ENCODE results near the gene IBTK. TPM values are rescaled to one million over a fixed set of nuclear protein-coding genes. Genes with fewer than 3 reads are reported as not detected.

The IBTK gene
- total RNA-seq, 1 donor from 2014 or later, result 36.1 TPM

DNA sequence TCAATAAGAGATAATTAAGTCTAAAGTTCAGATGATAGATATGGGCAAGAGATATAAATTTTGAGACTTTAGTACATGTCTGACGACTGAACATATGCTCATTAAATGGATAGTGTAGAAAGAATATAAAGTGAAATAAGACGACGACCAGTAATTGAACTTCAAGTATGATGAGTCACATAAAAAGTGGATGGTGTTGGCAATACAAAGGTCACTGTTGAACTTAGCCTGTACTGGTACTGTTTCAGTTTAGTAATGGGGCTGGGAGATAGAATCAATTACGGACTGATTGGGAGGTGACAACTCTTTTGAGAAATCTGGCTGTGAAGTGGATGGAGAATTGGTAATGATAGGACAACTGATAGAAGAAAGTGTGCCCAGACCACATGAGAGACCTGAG, 68.1 kb downstream of the IBTK start:
- TF ChIP-seq, protein P1, sequence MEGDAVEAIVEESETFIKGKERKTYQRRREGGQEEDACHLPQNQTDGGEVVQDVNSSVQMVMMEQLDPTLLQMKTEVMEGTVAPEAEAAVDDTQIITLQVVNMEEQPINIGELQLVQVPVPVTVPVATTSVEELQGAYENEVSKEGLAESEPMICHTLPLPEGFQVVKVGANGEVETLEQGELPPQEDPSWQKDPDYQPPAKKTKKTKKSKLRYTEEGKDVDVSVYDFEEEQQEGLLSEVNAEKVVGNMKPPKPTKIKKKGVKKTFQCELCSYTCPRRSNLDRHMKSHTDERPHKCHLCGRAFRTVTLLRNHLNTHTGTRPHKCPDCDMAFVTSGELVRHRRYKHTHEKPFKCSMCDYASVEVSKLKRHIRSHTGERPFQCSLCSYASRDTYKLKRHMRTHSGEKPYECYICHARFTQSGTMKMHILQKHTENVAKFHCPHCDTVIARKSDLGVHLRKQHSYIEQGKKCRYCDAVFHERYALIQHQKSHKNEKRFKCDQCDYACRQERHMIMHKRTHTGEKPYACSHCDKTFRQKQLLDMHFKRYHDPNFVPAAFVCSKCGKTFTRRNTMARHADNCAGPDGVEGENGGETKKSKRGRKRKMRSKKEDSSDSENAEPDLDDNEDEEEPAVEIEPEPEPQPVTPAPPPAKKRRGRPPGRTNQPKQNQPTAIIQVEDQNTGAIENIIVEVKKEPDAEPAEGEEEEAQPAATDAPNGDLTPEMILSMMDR (IDR thresholded peaks at IDR 0.05; ENCODE audit: partially characterized antibody, unreplicated experiment), result no peak
- Mint-ChIP-seq H3K9me3 (ENCODE audit: unreplicated experiment) (no peaks in the 10 kb centered on the region), H3K27ac (ENCODE audit: unreplicated experiment) (no peak overlapping the region), H3K36me3 (ENCODE audit: unreplicated experiment) (no peaks in the 10 kb centered on the region), H3K4me1 (ENCODE audit: low read depth, unreplicated experiment) (peaks cover 3% of the 10 kb centered on the region), H3K4me3 (ENCODE audit: unreplicated experiment) (no peak overlapping the region), H3K27me3 (ENCODE audit: unreplicated experiment) (no peaks in the 10 kb centered on the region)
- no peak for DNase-seq

DNA sequence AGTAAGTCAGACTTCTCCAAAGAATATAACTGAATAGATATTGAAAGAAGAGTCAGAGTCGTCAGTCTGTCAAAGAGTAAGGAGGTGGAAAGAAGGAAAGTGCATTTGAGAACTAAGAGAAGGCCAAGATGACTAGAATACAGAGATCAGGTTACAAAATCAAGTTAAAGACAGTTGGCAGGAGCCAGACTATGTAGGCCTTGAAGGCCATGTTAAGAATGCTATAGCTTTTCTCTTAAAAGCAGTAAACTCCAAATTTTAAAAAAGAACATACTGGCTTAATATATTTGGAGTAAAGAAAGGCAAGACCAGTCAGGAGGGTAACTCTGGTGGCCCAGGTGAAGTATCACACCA, 68.8 kb downstream of the IBTK start:
- no peak for DNase-seq
- Mint-ChIP-seq H3K36me3 (ENCODE audit: unreplicated experiment) (no peaks in the 10 kb centered on the region), H3K4me3 (ENCODE audit: unreplicated experiment) (no peak overlapping the region), H3K27me3 (ENCODE audit: unreplicated experiment) (no peaks in the 10 kb centered on the region), H3K27ac (ENCODE audit: unreplicated experiment) (no peak overlapping the region), H3K4me1 (ENCODE audit: low read depth, unreplicated experiment) (peaks cover 10% of the 10 kb centered on the region), H3K9me3 (ENCODE audit: unreplicated experiment) (no peaks in the 10 kb centered on the region)
- TF ChIP-seq, protein P1 (IDR thresholded peaks at IDR 0.05; ENCODE audit: partially characterized antibody, unreplicated experiment), result no peak

DNA sequence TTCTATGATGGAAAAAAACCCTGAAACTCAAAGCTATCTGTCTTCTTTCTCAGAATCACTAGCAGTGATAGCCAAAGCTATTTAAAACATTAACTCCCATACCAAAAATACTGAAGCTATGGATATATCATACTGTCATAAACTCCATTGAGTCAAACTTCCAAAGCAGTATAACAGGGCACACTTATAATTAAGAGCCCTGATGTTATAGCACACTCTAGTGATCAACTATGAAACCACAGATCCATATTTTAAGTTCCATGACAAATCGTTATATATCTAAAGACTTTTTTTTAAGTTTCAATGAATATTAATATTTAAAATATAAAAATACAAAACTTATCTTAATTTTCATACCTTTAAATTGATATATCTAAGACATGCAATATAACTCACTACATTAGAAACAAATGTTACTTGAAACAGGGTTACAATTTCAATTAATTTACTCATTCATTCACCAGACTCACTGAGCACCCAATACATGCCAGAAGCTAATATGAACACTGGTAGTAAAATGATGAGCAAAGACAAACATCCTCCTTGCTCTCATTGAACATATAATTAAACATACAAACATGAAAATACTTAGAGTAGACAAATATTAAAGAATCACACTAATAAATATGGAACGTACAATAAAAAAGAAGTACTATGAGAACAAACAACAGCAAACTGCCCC, 69.3 kb downstream of the IBTK start:
- Mint-ChIP-seq H3K9me3 (ENCODE audit: unreplicated experiment) (no peaks in the 10 kb centered on the region), H3K27ac (ENCODE audit: unreplicated experiment) (no peak overlapping the region), H3K36me3 (ENCODE audit: unreplicated experiment) (no peaks in the 10 kb centered on the region), H3K27me3 (ENCODE audit: unreplicated experiment) (no peaks in the 10 kb centered on the region), H3K4me1 (ENCODE audit: low read depth, unreplicated experiment) (peaks cover 12% of the 10 kb centered on the region), H3K4me3 (ENCODE audit: unreplicated experiment) (no peak overlapping the region)
- DNase-seq, result no peak
- TF ChIP-seq, protein P1 (IDR thresholded peaks at IDR 0.05; ENCODE audit: partially characterized antibody, unreplicated experiment), result no peak

DNA sequence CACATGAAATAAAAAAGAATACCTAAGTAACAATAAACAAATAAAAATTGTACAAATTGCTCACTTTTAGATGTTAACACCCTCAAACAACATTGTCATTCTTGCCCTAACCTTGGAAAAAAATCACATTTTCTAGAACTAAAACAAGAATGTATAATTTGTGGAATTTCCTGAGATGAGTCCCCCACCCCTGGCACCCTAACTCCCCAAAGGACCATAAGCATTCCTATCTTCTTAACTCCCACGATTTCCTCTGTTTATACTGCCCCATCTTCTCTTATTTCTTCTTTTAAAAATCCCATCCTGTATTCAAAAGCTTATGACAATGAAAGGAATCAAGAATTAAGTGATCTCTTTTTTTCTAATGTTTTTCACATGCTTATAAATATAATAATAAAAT, 70.9 kb downstream of the IBTK start:
- Mint-ChIP-seq H3K4me3 (ENCODE audit: unreplicated experiment) (no peak overlapping the region), H3K36me3 (ENCODE audit: unreplicated experiment) (no peaks in the 10 kb centered on the region), H3K27me3 (ENCODE audit: unreplicated experiment) (no peaks in the 10 kb centered on the region), H3K9me3 (ENCODE audit: unreplicated experiment) (no peaks in the 10 kb centered on the region), H3K27ac (ENCODE audit: unreplicated experiment) (no peak overlapping the region), H3K4me1 (ENCODE audit: low read depth, unreplicated experiment) (peaks cover 12% of the 10 kb centered on the region)
- no peak for DNase-seq
- TF ChIP-seq, protein P1 (IDR thresholded peaks at IDR 0.05; ENCODE audit: partially characterized antibody, unreplicated experiment), result no peak

DNA sequence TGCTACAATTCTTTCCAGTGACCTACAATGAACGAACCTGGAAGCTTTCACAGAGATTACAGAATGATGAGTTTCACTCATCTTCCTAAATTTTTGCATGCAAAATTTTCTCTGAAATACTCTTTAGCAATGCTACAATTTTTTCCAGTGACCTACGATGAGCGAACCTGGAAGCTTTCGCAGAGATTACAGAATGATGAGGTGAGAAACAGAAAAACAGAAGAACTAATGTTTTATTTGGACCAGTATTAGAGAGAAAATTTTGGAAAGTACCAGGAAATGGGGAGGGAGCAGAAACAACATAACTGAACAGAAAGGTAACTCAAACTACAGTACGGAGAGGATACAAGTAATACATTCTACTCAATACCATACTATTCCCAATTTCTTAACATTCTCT, 75.0 kb downstream of the IBTK start:
- no peaks in the 10 kb centered on the region for H3K27me3 Mint-ChIP-seq (ENCODE audit: unreplicated experiment)
- no peak for DNase-seq
- no peak overlapping the region for H3K4me3 Mint-ChIP-seq (ENCODE audit: unreplicated experiment)
- H3K9me3 Mint-ChIP-seq (ENCODE audit: unreplicated experiment), result no peaks in the 10 kb centered on the region
- TF ChIP-seq, protein P1 (IDR thresholded peaks at IDR 0.05; ENCODE audit: partially characterized antibody, unreplicated experiment), result no peak
- no peak overlapping the region for H3K27ac Mint-ChIP-seq (ENCODE audit: unreplicated experiment)
- H3K36me3 Mint-ChIP-seq (ENCODE audit: unreplicated experiment), result no peaks in the 10 kb centered on the region
- peaks cover 10% of the 10 kb centered on the region for H3K4me1 Mint-ChIP-seq (ENCODE audit: low read depth, unreplicated experiment)
